ENCODE data around the gene FSHR. TPM values are rescaled to one million over a fixed set of nuclear protein-coding genes. Genes with fewer than 3 reads are reported as not detected.

The FSHR gene
- total and polyA plus RNA-seq, 2 donors: 0.69 TPM; not detected in 1

DNA sequence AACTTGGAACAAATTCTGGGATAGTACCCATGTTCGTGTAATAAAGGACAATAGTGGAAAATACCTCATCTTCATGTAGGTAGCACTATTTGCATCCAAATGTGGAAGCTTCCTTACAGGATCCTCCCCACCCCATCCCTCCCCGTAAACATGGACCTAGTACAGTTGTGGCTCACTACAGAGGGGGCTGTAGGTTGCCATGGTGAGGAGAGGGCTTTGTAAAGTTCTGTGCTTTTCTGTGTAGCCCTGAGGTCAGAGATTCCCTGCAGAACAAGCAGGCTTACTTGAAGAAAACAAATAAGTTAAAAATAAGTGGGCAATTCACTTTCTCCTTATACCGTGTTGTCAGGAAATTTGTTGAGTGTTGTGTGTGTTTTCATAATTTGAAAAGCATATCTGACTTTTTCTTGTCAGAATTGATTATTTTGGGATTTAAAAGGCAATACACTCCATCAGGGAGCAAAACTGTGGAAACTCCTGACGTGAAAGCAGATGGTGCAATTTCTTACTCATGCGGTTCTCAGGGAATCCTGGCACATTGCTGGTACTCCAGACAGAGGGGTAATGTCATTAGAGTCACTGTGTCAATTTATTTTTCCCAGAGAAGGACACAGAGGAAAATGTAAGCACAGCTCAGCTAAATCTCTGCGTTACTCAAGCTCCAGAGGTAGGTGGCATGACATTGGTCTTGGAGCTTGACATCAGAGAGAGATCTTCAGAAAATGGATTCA is 224.6 kb downstream of the FSHR start:
- Histone ChIP-seq H3K4me1 (ENCODE audit: insufficient read depth) (no peaks in the 10 kb centered on the region), H3K36me3 (ENCODE audit: insufficient read depth) (no peaks in the 10 kb centered on the region), H3K4me3 (ENCODE audit: low read depth, low read length) (no peak overlapping the region), H3K27ac (ENCODE audit: low read depth) (no peak overlapping the region)
- no peak for DNase-seq (ENCODE audit: extremely low spot score)
- WGBS: 81% methylated on average over 6 of the region's 6 CpGs

- H3K4me3 ChIP-seq (ENCODE audit: low read depth, low read length): no peak overlapping the region
- WGBS: 93% methylated on average over 2 of the region's 2 CpGs
These were observed 227.0 kb downstream of the FSHR start for GRCh38 chr2:48927355-48927754.

DNA sequence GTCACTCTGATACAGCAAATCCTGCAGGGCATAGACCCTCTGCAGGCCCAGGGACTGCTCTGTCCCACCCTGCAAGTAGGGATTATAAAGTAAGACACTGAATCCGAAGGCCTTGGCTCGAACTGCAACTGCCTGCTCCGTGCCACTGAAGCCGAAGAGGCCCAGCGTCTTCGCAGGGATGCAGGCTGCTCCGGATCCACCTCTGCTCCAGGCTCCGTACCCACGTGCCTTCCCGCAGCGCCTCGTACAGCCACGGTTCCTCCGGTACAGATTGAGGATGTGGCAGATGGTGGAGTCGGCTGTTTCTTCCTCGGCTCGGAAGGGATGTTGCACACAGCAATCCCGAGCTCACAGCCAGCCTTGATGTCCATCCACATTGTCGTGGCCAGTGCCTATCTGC is 238.4 kb downstream of the FSHR start:
- no peak for DNase-seq (ENCODE audit: extremely low spot score)
- Histone ChIP-seq H3K36me3 (ENCODE audit: insufficient read depth) (no peaks in the 10 kb centered on the region), H3K27ac (ENCODE audit: low read depth) (no peak overlapping the region), H3K4me3 (ENCODE audit: low read depth, low read length) (no peak overlapping the region), H3K4me1 (ENCODE audit: insufficient read depth) (no peaks in the 10 kb centered on the region)
- 93% methylated on average over 19 of the region's 19 CpGs for WGBS

More at GRCh38 chr2:48927355-48927754, 227.0 kb downstream of the FSHR start:
- Histone ChIP-seq H3K36me3 (ENCODE audit: insufficient read depth) (no peaks in the 10 kb centered on the region), H3K27ac (ENCODE audit: low read depth) (no peak overlapping the region), H3K4me1 (ENCODE audit: insufficient read depth) (no peaks in the 10 kb centered on the region)
- DNase-seq (ENCODE audit: extremely low spot score): no peak

GRCh38 chr2:48915227-48915626 is 239.1 kb downstream of the FSHR start:
- Histone ChIP-seq H3K4me3 (ENCODE audit: low read depth, low read length) (no peak overlapping the region), H3K36me3 (ENCODE audit: insufficient read depth) (no peaks in the 10 kb centered on the region), H3K4me1 (ENCODE audit: insufficient read depth) (no peaks in the 10 kb centered on the region), H3K27ac (ENCODE audit: low read depth) (no peak overlapping the region)
- 83% methylated on average over 10 of the region's 10 CpGs for WGBS
- DNase-seq (ENCODE audit: extremely low spot score): no peak

DNA sequence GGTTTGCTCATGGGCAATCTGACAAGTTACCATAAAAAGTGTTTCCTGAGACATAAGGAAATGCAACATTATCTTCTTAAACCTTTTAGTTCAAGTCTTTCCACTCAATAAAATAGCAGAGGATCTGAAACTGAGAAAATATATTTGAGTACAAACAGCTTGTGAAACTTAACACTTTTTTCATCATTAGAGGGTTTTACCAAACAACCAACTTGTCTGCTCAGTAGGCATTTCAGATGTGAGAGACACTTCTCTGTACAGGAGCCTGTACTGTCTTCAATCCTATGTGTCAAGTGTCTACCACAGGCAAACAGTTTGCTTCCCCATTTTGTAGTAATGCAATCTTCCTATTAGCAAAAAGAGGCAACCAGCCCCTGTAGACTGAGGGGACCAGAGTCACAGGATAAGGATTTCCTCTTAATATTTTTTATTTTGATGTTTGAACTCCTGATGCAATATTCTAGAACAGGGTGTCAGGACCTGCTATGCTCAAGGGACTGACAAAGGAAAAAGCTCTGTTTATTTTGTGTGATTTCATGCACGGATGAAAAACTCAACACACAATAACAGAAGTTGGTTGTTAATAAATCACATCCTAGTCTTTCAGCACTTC is 239.7 kb downstream of the FSHR start:
- Histone ChIP-seq H3K4me3 (ENCODE audit: low read depth, low read length) (no peak overlapping the region), H3K4me1 (ENCODE audit: insufficient read depth) (no peaks in the 10 kb centered on the region), H3K36me3 (ENCODE audit: insufficient read depth) (no peaks in the 10 kb centered on the region), H3K27ac (ENCODE audit: low read depth) (no peak overlapping the region)
- 4% methylated on average over 1 of the region's 1 CpG for WGBS
- DNase-seq (ENCODE audit: extremely low spot score): no peak

Small RNAs within 50 kb of the gene (small RNA-seq; reads per million reads assigned to genes)
- gene MIR548BA: not detected

Data from urinary bladder (tissue), 4 donors.